GM12865 (cell line): Measurements from ENCODE around the gene OLFM2.

ENCODE experiments used
- DNase-seq: peaks from one replicate; pipeline ENCODE4 v3.0.0; 2010; ENCODE audit warnings: low read depth
- H3K4me3 ChIP-seq: 2 replicates; pipeline ENCODE4 v1.5.1; 2011; ENCODE audit warnings: mild to moderate bottlenecking, low read depth, low read length, control low read depth
- TF ChIP-seq, protein P1 (sequence below): IDR thresholded peaks from 2 replicates; pipeline ENCODE4 v1.5.1; 2011; ENCODE audit warnings: low read length, control low read depth, low read depth, inconsistent platforms; ENCODE audit not compliant: insufficient read depth; ENCODE audit errors: missing control alignments

Gene OLFM2

DNA sequence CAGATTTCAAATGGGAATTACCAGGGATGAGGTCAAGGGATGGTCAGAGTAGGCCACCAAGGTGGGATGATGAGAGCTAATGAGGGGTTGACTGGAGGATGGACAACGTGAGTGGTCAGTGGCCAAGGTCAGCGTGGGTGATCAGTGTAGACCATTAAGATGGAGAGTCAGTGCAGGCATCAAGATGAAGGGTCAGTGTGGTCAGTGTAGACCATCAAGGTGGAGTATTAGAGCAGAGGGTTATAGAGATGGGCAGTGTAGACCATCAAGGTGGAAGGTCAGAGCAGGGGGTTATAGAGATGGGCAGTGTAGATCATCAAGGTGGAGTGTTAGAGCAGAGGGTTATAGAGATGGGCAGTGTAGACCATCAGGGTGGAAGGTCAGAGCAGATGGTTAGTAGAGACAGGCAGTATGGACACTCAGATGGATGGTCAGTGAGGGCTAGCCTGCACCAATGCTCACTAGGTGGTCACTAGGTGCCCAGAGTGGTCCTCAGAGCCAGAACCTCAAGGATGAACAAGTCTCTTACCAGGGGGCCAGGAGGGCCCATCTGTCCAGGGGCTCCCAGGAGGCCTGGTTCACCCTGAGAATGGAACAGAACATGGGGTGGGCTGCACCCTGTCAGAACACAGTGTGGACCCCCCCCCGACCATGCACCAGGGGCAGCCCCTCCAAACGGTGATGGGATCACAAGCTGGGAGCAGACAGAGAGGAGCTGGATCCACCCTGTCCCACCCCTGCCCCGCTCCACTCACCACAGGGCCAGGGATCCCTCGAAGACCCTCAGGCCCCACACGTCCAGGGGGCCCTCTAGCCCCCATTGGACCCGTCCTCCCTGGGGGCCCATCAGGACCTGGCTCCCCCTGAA is 32.7 kb upstream of the OLFM2 start:
- H3K4me3 ChIP-seq = no peak overlapping the region
- no peak for DNase-seq
- TF ChIP-seq, protein P1, sequence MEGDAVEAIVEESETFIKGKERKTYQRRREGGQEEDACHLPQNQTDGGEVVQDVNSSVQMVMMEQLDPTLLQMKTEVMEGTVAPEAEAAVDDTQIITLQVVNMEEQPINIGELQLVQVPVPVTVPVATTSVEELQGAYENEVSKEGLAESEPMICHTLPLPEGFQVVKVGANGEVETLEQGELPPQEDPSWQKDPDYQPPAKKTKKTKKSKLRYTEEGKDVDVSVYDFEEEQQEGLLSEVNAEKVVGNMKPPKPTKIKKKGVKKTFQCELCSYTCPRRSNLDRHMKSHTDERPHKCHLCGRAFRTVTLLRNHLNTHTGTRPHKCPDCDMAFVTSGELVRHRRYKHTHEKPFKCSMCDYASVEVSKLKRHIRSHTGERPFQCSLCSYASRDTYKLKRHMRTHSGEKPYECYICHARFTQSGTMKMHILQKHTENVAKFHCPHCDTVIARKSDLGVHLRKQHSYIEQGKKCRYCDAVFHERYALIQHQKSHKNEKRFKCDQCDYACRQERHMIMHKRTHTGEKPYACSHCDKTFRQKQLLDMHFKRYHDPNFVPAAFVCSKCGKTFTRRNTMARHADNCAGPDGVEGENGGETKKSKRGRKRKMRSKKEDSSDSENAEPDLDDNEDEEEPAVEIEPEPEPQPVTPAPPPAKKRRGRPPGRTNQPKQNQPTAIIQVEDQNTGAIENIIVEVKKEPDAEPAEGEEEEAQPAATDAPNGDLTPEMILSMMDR = no peak

DNA sequence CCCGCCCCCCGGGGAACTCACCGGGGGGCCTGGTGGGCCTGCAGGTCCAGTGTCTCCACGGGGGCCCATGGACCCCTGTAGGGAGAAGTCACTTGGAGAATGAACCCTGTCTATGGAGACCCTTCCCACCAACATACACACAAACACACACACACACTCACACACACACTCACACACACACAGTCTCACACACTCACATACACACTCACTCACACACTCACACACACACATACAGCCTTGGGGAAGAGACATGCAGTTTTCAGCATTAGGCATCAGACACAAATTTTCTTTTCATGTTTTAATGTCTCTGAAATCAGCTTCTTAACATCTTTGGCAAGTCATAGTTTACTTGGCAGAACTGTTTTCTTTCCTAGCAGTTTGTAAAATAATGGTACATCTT is 31.0 kb upstream of the OLFM2 start:
- DNase-seq = no peak
- no peak overlapping the region for H3K4me3 ChIP-seq
- TF ChIP-seq, protein P1 = no peak

DNA sequence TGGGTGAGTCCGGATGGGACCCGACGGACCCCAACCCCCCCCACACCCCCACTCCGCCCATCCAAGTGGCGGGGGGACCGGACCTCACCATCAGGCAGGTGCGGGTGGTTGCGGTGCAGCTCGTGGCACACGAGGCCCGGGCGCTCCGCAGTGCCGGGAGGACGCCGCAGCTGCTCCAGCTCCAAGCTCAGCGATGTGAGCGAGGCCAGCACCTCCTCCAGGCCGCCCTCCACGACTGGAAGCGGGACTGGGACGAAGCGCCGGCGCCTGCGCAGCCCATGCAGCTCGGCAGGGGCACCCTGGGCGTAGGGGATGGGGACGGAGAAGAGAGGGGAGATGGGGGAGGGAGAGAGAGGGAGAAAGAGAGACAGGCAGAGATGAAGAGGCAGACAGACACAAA is 30.1 kb upstream of the OLFM2 start:
- TF ChIP-seq, protein P1 = no peak
- H3K4me3 ChIP-seq = no peak overlapping the region
- DNase-seq = no peak

DNA sequence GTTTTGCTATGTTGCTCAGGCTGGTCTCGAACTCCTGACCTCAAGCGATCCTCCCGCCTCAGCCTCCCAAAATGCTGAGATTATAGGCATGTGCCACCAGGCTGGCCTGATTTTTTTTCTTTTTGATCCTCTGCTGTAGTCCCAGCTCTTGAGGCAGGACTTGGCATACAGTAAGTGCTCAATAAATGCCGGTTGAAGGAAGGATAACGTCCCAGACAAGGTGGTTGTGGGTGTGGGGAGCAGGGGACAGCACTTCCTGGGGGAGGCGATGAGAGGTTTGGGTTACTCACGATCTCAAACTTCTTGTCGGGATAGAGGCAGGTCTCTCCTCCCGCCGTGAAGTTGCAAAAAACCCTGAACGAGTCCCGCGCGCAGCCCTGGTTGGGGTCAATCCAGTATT is 29.7 kb upstream of the OLFM2 start:
- no peak overlapping the region for H3K4me3 ChIP-seq
- TF ChIP-seq, protein P1 = no peak
- no peak for DNase-seq

DNA sequence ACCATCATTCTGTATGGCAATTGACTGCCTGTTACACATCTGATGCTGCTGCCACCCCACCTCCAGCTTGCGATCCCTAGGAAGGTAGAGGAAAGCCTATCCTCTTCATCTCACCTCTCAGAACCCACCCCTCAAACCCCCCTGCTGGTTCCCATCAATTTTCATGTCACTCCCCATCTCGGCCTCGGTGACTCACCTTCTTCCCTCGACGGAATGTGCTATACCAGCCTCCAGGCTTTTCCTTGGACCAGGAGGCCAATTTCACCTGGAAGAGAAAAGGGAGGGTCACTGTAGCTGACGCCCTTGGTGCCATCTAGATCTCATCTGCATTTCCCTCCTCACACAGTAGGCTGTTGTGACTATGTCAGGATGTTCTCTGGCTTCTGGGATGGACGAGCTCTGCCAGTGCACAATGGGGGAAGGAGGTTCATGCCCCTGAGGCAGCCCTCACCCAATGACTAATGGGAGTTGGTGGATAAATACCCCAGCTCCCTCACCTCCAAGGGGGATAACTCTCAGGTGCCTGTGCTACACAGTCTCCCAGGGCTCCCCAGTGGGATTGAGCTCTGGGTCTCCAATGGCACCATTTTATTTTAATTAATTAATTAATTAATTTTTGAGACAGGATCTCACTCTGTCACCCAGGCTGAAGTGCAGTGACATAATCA is 26.4 kb upstream of the OLFM2 start:
- TF ChIP-seq, protein P1 = no peak

DNA sequence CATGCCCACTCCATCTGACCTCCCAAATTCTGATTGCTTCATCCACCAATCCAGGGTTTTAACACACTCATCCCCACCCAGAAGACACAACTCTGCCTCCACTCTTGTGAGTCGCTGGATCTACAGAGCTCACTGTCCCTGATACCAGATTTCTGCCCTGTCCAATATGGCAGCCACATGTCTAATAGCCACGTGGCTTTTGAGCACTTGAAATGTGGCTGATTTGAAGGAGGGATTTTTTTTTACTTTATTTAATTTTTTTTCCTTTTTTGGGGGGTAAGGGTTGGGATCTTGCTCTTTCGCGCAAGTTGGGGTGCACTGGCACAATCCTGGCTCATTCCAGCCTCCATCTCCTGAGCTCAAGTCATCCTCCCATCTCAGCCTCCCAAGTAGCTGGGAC is 24.8 kb upstream of the OLFM2 start:
- no peak for DNase-seq
- H3K4me3 ChIP-seq = no peak overlapping the region
- TF ChIP-seq, protein P1 = no peak

More for the DNA sequence above, 26.4 kb upstream of the OLFM2 start:
- H3K4me3 ChIP-seq = no peak overlapping the region
- no peak for DNase-seq
